A549 (cell line): ENCODE results near the gene MELK. TPM values are rescaled to one million over a fixed set of nuclear protein-coding genes. Genes with fewer than 3 reads are reported as not detected.

Source experiments
- ATAC-seq, 2 experiments: fragments of 200-7000 bp in 1 of 2; fragments of >200 bp in 1 of 2; cut with Nextera tagmentation in 1 of 2; cut with Tn5 transposase in 1 of 2; 3 replicates each; pipeline versions ENCODE4 v1.8.0 to v1.9.1; 2018 to 2020; ENCODE audit warnings: mild to moderate bottlenecking in 1 of 2, moderate library complexity in 1 of 2
- CTCF ChIA-PET: fragments of 300-600 bp; sonication (Branson Sonifier 250); formaldehyde crosslinking; extraction: SDS; loops from one replicate; lab custom pipeline; 2021; ENCODE audit warnings: antibody characterized with exemption, inconsistent platforms; lab: Yijun Ruan, JAX
- POLR2A ChIA-PET: fragments of 350-600 bp; formaldehyde crosslinking; extraction: SDS; loops from one replicate; lab custom pipeline; 2021; ENCODE audit warnings: antibody characterized with exemption, inconsistent platforms; lab: Yijun Ruan, JAX
- DNase-seq, 2 experiments: peaks; one replicate each; pipeline versions ENCODE4 v3.0.0 to v3.0.0-alpha.2; 2011 to 2016; ENCODE audit warnings: low read depth in 1 of 2, low spot score in 1 of 2
- FAIRE-seq: peaks from 2 replicates; lab custom pipeline; 2011; peaks lifted over from hg19 to GRCh38; lab: Jason Lieb, UNC
- H3K27ac ChIP-seq, 2 experiments: fragments of >200 bp; sonication (Bioruptor Twin); formaldehyde crosslinking; 3 replicates each; pipeline ENCODE4 v1.5.1; 2016 to 2017
- H3K4me1 ChIP-seq: fragments of >200 bp; sonication (Bioruptor Twin); formaldehyde crosslinking; 3 replicates; pipeline ENCODE4 v1.6.1; 2016
- H3K4me2 ChIP-seq: fragments of >200 bp; sonication (Bioruptor Twin); formaldehyde crosslinking; 3 replicates; pipeline ENCODE4 v1.6.1; 2016
- H3K4me3 ChIP-seq: fragments of >200 bp; sonication (Bioruptor Twin); formaldehyde crosslinking; 3 replicates; pipeline ENCODE4 v1.5.1; 2016
- H3K9me3 ChIP-seq: fragments of >200 bp; sonication (Bioruptor Twin); formaldehyde crosslinking; 3 replicates; pipeline ENCODE4 v1.6.1; 2016
- ATOH8 ChIP-seq: fragments of 250-450 bp; sonication (Bioruptor Pico); IDR thresholded peaks from 2 replicates; pipeline ENCODE4 v1.5.0; 2020; ENCODE audit warnings: low read depth, mild to moderate bottlenecking, moderate library complexity
- EHMT2 ChIP-seq: fragments of 200-600 bp; sonication (generic); IDR thresholded peaks from 2 replicates; pipeline ENCODE4 v1.6.1; 2016; ENCODE audit warnings: antibody characterized with exemption, low read depth, mild to moderate bottlenecking, moderate library complexity
- EP300 ChIP-seq, 2 experiments: fragments of >200 bp; sonication (Bioruptor Twin); formaldehyde crosslinking; IDR thresholded peaks; 2 replicates in 1 of 2; 3 replicates in 1 of 2; pipeline ENCODE4 v1.6.1; 2016 to 2017
- ESRRA ChIP-seq: fragments of 150-350 bp; IDR thresholded peaks from 2 replicates; pipeline ENCODE4 v1.6.1; 2014; ENCODE audit warnings: mild to moderate bottlenecking, low read length, borderline replicate concordance
- FOSL2 ChIP-seq, 2 experiments: fragments of 450-650 bp in 1 of 2; fragments of >200 bp in 1 of 2; sonication (Bioruptor Twin) in 1 of 2; formaldehyde crosslinking; IDR thresholded peaks; 2 replicates each; pipeline versions ENCODE4 v1.5.0 to v1.6.1; 2016 to 2020; ENCODE audit warnings: mild to moderate bottlenecking in 1 of 2, moderate library complexity in 1 of 2
- GATA3 ChIP-seq: IDR thresholded peaks from 2 replicates; pipeline ENCODE4 v1.6.1; 2012; ENCODE audit warnings: borderline replicate concordance
- HDAC2 ChIP-seq: fragments of 200-600 bp; sonication (generic); IDR thresholded peaks from 2 replicates; pipeline ENCODE4 v1.6.1; 2016
- HES2 ChIP-seq: fragments of >200 bp; sonication (Bioruptor Twin); formaldehyde crosslinking; IDR thresholded peaks from 2 replicates; pipeline ENCODE4 v1.6.1; 2016
- HOXB13 ChIP-seq: fragments of 250-450 bp; sonication (Bioruptor Pico); IDR thresholded peaks from 2 replicates; pipeline ENCODE4 v1.5.0; 2020; ENCODE audit warnings: low read depth, mild to moderate bottlenecking, moderate library complexity
- HOXB5 ChIP-seq: fragments of 250-450 bp; sonication (Bioruptor Pico); IDR thresholded peaks from 2 replicates; pipeline ENCODE4 v1.5.0; 2020; ENCODE audit warnings: mild to moderate bottlenecking, moderate library complexity
- JUNB ChIP-seq: fragments of >200 bp; sonication (Bioruptor Twin); formaldehyde crosslinking; IDR thresholded peaks from 2 replicates; pipeline ENCODE4 v1.6.1; 2016
- KDM1A ChIP-seq: fragments of 200-600 bp; sonication (generic); IDR thresholded peaks from 2 replicates; pipeline ENCODE4 v1.6.1; 2016; ENCODE audit warnings: low read depth, mild to moderate bottlenecking
- MAFK ChIP-seq: fragments of 450-650 bp; IDR thresholded peaks from 2 replicates; pipeline ENCODE4 v1.6.1; 2014; ENCODE audit not compliant: partially characterized antibody
- MYC ChIP-seq: IDR thresholded peaks from 2 replicates; pipeline ENCODE4 v1.6.1; 2012; ENCODE audit warnings: mild to moderate bottlenecking, inconsistent platforms, low read length, improper control_type of control experiment, borderline replicate concordance
- NR3C1 ChIP-seq: fragments of >200 bp; sonication (Bioruptor Twin); formaldehyde crosslinking; IDR thresholded peaks from 3 replicates; pipeline ENCODE4 v1.6.1; 2017
- POLR2A ChIP-seq: IDR thresholded peaks from 2 replicates; pipeline ENCODE4 v1.6.1; 2012; ENCODE audit warnings: mild to moderate bottlenecking, low read length
- RFX5 ChIP-seq: fragments of 450-650 bp; IDR thresholded peaks from 2 replicates; pipeline ENCODE4 v1.7.1; 2014; ENCODE audit warnings: antibody characterized with exemption, mild to moderate bottlenecking, moderate library complexity
- RNF2 ChIP-seq: fragments of 200-600 bp; sonication (generic); IDR thresholded peaks from 2 replicates; pipeline ENCODE4 v1.6.1; 2016; ENCODE audit warnings: low read depth, mild to moderate bottlenecking, antibody characterized with exemption, moderate library complexity, borderline replicate concordance
- SREBF2 ChIP-seq: fragments of 450-650 bp; IDR thresholded peaks from 2 replicates; pipeline ENCODE4 v1.6.1; 2014; ENCODE audit warnings: mild to moderate bottlenecking, moderate library complexity
- TP53 ChIP-seq: fragments of 250-450 bp; sonication (Bioruptor Pico); IDR thresholded peaks from 2 replicates; pipeline ENCODE4 v1.5.0; 2021; ENCODE audit warnings: mild to moderate bottlenecking, moderate library complexity
- ZC3H11A ChIP-seq: fragments of 450-650 bp; IDR thresholded peaks from 2 replicates; pipeline ENCODE4 v1.6.1; 2014; ENCODE audit warnings: antibody characterized with exemption, mild to moderate bottlenecking
- ZFP36 ChIP-seq: fragments of 450-650 bp; IDR thresholded peaks from 2 replicates; pipeline ENCODE4 v1.6.1; 2014; ENCODE audit warnings: borderline replicate concordance; ENCODE audit not compliant: partially characterized antibody
- ZNF302 ChIP-seq: fragments of 250-450 bp; sonication (Bioruptor Pico); IDR thresholded peaks from 2 replicates; pipeline ENCODE4 v1.9.0; 2021; ENCODE audit warnings: inconsistent platforms, mild to moderate bottlenecking, moderate library complexity
- ZSCAN20 ChIP-seq: fragments of 250-450 bp; sonication (Bioruptor Pico); IDR thresholded peaks from 2 replicates; pipeline ENCODE4 v1.8.0; 2022; ENCODE audit warnings: mild to moderate bottlenecking, moderate library complexity
- WGBS: methylation state at CpG from one replicate; pipeline ENCODE4 v1.1.6; 2017; ENCODE audit errors: missing lambda C conversion rate; 5-methylcytosine and 5-hydroxymethylcytosine counted together
- polyA plus RNA-seq, 4 experiments: library from polyadenylated mRNA; depleted of rRNA in 3 of 4; stranded (reverse); fragments of >200 nt; fragmentation: RNase III in 1 of 4; extraction: RNeasy Plus Mini Kit Qiagen cat#74134 plus additional on column Dnase treatment in 1 of 4; gene quantifications; 2 replicates in 3 of 4; 3 replicates in 1 of 4; pipeline ENCODE4 v1.2.3, GENCODE V29; 2011 to 2017
- TF ChIP-seq, protein P1 (sequence below): IDR thresholded peaks from 2 replicates; pipeline ENCODE4 v1.6.1; 2012; ENCODE audit warnings: low read depth, borderline replicate concordance
- TF ChIP-seq, protein P2 (sequence below): IDR thresholded peaks from 2 replicates; pipeline ENCODE4 v1.6.1; 2012
- TF ChIP-seq, protein P3 (sequence below): IDR thresholded peaks from 2 replicates; pipeline ENCODE4 v1.6.1; 2012
- TF ChIP-seq, protein P4 (sequence below): fragments of 250-450 bp; sonication (Bioruptor Pico); IDR thresholded peaks from 2 replicates; pipeline ENCODE4 v1.5.0; 2021; ENCODE audit warnings: mild to moderate bottlenecking, moderate library complexity, borderline replicate concordance

Gene MELK
- polyA plus RNA-seq, 2 of the 4 experiments (the other 2 are of a cell fraction) = 72.7 to 92.4 TPM

- whole genome bisulfite sequencing = 71% methylated on average over 4 of the region's 4 CpGs
- Histone ChIP-seq H3K4me3 (no peak overlapping the region), H3K27ac (no peak overlapping the region), H3K9me3 (no peaks in the 10 kb centered on the region; the same call in 2 of the 3 replicates), H3K4me2 (no peak overlapping the region), H3K4me1 (no peaks in the 10 kb centered on the region)
- FAIRE-seq = no peak
- CTCF ChIA-PET = interaction anchor here (0.6 to 1.8 kb wide), 3 partner anchors 18 to 130 kb away, joined by 3 to 8 read pairs (median 3); no protein-coding TSS in a partner anchor
- DNase-seq = no peak
- POLR2A ChIA-PET = no interaction called here
- no peak for ATAC-seq
- TF ChIP-seq TP53 (CRISPR knock-in tag) (no peak), JUNB (no peak), RNF2 (no peak), HOXB13 (no peak), ESRRA (no peak), ZFP36 (no peak), HES2 (no peak), GATA3 (no peak)
- TF ChIP-seq, protein P1, sequence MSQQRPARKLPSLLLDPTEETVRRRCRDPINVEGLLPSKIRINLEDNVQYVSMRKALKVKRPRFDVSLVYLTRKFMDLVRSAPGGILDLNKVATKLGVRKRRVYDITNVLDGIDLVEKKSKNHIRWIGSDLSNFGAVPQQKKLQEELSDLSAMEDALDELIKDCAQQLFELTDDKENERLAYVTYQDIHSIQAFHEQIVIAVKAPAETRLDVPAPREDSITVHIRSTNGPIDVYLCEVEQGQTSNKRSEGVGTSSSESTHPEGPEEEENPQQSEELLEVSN = no peak
Observed at GRCh38 chr9:36537861-36538260, 34.8 kb upstream of the MELK start.

DNA sequence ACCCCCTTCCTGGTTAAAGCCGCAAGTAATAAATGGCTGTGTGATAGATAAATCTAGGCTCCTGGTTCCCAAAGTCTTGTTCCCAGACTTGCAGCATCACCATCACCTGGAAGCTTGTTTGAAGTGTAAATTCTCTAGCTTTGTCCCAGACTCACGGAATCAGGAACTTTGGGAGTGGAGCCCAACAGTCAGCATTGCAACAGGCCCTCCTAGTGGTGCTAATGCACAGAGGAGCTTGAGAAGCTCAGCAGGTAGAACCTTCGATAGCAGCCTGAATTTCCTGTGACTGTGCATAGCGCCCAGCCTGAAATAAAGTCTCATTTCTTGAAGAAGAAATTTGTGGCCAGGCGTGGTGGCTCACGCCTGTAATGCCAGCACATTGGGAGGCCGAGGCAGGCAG is 30.3 kb upstream of the MELK start:
- Histone ChIP-seq H3K27ac (no peak overlapping the region), H3K4me2 (no peak overlapping the region), H3K4me1 (no peaks in the 10 kb centered on the region), H3K4me3 (no peak overlapping the region), H3K9me3 (no peaks in the 10 kb centered on the region)
- FAIRE-seq = no peak
- ChIA-PET POLR2A (no interaction called here), CTCF (interaction anchor here (0.6 to 3.7 kb wide), 4 partner anchors 11 to 92 kb away, joined by 3 to 17 read pairs (median 4); no protein-coding TSS in a partner anchor)
- ATAC-seq = no peak
- DNase-seq = no peak
- WGBS = 82% methylated on average over 7 of the region's 7 CpGs
- no peak for TF ChIP-seq EHMT2
- TF ChIP-seq MYC = no peak
- no peak for TF ChIP-seq HDAC2
- TF ChIP-seq, protein P2, sequence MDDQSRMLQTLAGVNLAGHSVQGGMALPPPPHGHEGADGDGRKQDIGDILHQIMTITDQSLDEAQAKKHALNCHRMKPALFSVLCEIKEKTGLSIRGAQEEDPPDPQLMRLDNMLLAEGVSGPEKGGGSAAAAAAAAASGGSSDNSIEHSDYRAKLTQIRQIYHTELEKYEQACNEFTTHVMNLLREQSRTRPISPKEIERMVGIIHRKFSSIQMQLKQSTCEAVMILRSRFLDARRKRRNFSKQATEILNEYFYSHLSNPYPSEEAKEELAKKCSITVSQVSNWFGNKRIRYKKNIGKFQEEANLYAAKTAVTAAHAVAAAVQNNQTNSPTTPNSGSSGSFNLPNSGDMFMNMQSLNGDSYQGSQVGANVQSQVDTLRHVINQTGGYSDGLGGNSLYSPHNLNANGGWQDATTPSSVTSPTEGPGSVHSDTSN = no peak
- no peak for TF ChIP-seq ZSCAN20
- no peak for TF ChIP-seq HOXB5 (CRISPR knock-in tag)
- TF ChIP-seq KDM1A = no peak
- TF ChIP-seq, protein P3, sequence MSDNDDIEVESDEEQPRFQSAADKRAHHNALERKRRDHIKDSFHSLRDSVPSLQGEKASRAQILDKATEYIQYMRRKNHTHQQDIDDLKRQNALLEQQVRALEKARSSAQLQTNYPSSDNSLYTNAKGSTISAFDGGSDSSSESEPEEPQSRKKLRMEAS = no peak
- no peak for TF ChIP-seq RFX5
- TF ChIP-seq GATA3 = no peak
- TF ChIP-seq POLR2A = no peak
- TF ChIP-seq, protein P4, sequence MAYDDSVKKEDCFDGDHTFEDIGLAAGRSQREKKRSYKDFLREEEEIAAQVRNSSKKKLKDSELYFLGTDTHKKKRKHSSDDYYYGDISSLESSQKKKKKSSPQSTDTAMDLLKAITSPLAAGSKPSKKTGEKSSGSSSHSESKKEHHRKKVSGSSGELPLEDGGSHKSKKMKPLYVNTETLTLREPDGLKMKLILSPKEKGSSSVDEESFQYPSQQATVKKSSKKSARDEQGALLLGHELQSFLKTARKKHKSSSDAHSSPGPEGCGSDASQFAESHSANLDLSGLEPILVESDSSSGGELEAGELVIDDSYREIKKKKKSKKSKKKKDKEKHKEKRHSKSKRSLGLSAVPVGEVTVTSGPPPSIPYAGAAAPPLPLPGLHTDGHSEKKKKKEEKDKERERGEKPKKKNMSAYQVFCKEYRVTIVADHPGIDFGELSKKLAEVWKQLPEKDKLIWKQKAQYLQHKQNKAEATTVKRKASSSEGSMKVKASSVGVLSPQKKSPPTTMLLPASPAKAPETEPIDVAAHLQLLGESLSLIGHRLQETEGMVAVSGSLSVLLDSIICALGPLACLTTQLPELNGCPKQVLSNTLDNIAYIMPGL (CRISPR knock-in tag) = no peak
- no peak for TF ChIP-seq MAFK
- no peak for TF ChIP-seq ZNF302 (CRISPR knock-in tag)
- TF ChIP-seq SREBF2 = no peak
- no peak for TF ChIP-seq FOSL2 (IDR thresholded peaks at IDR 0.05)
- no peak for TF ChIP-seq FOSL2 (CRISPR knock-in tag; IDR thresholded peaks at IDR 0.05)
- no peak for TF ChIP-seq ATOH8
- TF ChIP-seq ZC3H11A = no peak
- no peak for TF ChIP-seq EP300 (IDR thresholded peaks at IDR 0.05)
- TF ChIP-seq NR3C1 = no peak
